BLaER1 treated with 17β-estradiol and CSF1 and Interleukin-3, amounts not matched to agents 10 nM and 100 nM (cell line): ENCODE data around the gene ING1.
"Not testable (repeated sequence)": the region's sequence is repeated elsewhere in the genome, so short reads cannot be mapped to it uniquely, and the experiment has no call there.

Experiments used
- H3K27ac ChIP-seq, 11 experiments: shearing (Covaris generic); formaldehyde crosslinking; 2 replicates each; pipeline ENCODE4 v1.8.1; 2022
- H3K27me3 ChIP-seq, 11 experiments: shearing (Covaris generic); formaldehyde crosslinking; 2 replicates each; pipeline ENCODE4 v1.8.1; 2022
- H3K36me3 ChIP-seq, 11 experiments: shearing (Covaris generic); formaldehyde crosslinking; 2 replicates each; pipeline ENCODE4 v1.8.1; 2022
- H3K4me1 ChIP-seq, 10 experiments: shearing (Covaris generic); formaldehyde crosslinking; 2 replicates each; pipeline ENCODE4 v1.8.1; 2022
- H3K4me2 ChIP-seq, 11 experiments: shearing (Covaris generic); formaldehyde crosslinking; 2 replicates each; pipeline ENCODE4 v1.8.1; 2022
- H3K4me3 ChIP-seq, 10 experiments: shearing (Covaris generic); formaldehyde crosslinking; 2 replicates each; pipeline ENCODE4 v1.8.1; 2022
- H3K9ac ChIP-seq, 11 experiments: shearing (Covaris generic); formaldehyde crosslinking; 2 replicates each; pipeline ENCODE4 v1.8.1; 2022
- H3K9me3 ChIP-seq, 11 experiments: shearing (Covaris generic); formaldehyde crosslinking; replicated peaks in 1 of 11; 2 replicates each; pipeline ENCODE4 v1.8.1; 2022
- H4K20me1 ChIP-seq, 11 experiments: shearing (Covaris generic); formaldehyde crosslinking; 2 replicates each; pipeline ENCODE4 v1.8.1; 2022
- Cebpa-rat ChIP-seq, 11 experiments: shearing (Covaris generic); IDR thresholded peaks; 2 replicates each; pipeline ENCODE4 v1.8.1; 2022

The ING1 gene

GRCh38 chr13:110713642-110713952 is at the start of gene ING1:
Gene ING1 (plus strand): TSS chr13:110713700. CDS start chr13:110714150, 450 bp downstream.
- peak within 1 kb of the TSS; percentile 90 to 99 (median 96) for H3K9ac ChIP-seq
- peaks cover 0 to under 1% (median 0%) of the 10 kb centered on the region in 11 experiments; a peak in 1 of 22 replicates for H3K36me3 ChIP-seq
- H3K27ac ChIP-seq = peak within 1 kb of the TSS; percentile 92 to 99 (median 98)
- H3K4me1 ChIP-seq = peaks cover 27 to 46% (median 37%) of the 10 kb centered on the region in 10 experiments
- peaks cover 22 to 44% (median 29%) of the 10 kb centered on the region in 11 experiments; a peak in 21 of 22 replicates for H4K20me1 ChIP-seq
- H3K4me2 ChIP-seq = peak within 1 kb of the TSS; percentile 86 to 97 (median 92)
- no peaks in the 10 kb centered on the region for H3K9me3 ChIP-seq
- no peak for TF ChIP-seq Cebpa-rat (IDR thresholded peaks at IDR 0.05)
- peak within 1 kb of the TSS; percentile 88 to 100 (median 98) for H3K4me3 ChIP-seq
- no peaks in the 10 kb centered on the region for H3K27me3 ChIP-seq

GRCh38 chr13:110664041-110664440 is 49.5 kb upstream of the ING1 start:
- H3K27me3 ChIP-seq = no peaks in the 10 kb centered on the region
- TF ChIP-seq Cebpa-rat (IDR thresholded peaks at IDR 0.05) = no peak
- no peak overlapping the region for H3K4me3 ChIP-seq
- no peak overlapping the region for H3K4me2 ChIP-seq
- peaks cover 0 to 12% (median 0%) of the 10 kb centered on the region in 11 experiments; a peak in 4 of 22 replicates for H4K20me1 ChIP-seq
- H3K4me1 ChIP-seq = peaks cover 0 to 13% (median 3%) of the 10 kb centered on the region in 10 experiments; a peak in 14 of 20 replicates
- peaks cover 86 to 100% (median 99%) of the 10 kb centered on the region in 11 experiments for H3K36me3 ChIP-seq
- no peak overlapping the region for H3K9ac ChIP-seq
- peaks cover 23 to 46% (median 43%) of the 10 kb centered on the region in 11 experiments for H3K9me3 ChIP-seq
- H3K27ac ChIP-seq = no peak overlapping the region

GRCh38 chr13:110664673-110665072 is 48.8 kb upstream of the ING1 start:
- Histone ChIP-seq H4K20me1 (peaks cover 0 to 12% (median 0%) of the 10 kb centered on the region in 11 experiments; a peak in 3 of 22 replicates), H3K27ac (no peak overlapping the region), H3K4me2 (no peak overlapping the region), H3K9me3 (peaks cover 23 to 41% (median 39%) of the 10 kb centered on the region in 11 experiments), H3K36me3 (peaks cover 91 to 100% (median 99%) of the 10 kb centered on the region in 11 experiments), H3K27me3 (no peaks in the 10 kb centered on the region), H3K4me1 (peaks cover 0 to 11% (median 0%) of the 10 kb centered on the region in 10 experiments; a peak in 1 of 20 replicates), H3K4me3 (no peak overlapping the region), H3K9ac (no peak overlapping the region)
- TF ChIP-seq Cebpa-rat (IDR thresholded peaks at IDR 0.05) = no peak

GRCh38 chr13:110665491-110666254 is 47.8 kb upstream of the ING1 start:
- Histone ChIP-seq H3K36me3 (peaks cover 90 to 100% (median 97%) of the 10 kb centered on the region in 11 experiments), H3K27ac (peak overlapping the region in 2 of 11 experiments; percentile 16 to 32; a peak in 2 of 22 replicates), H3K4me1 (peaks cover 0 to 11% (median 0%) of the 10 kb centered on the region in 10 experiments; a peak in 1 of 20 replicates), H3K4me2 (no peak overlapping the region), H4K20me1 (peaks cover 0 to 12% (median 0%) of the 10 kb centered on the region in 11 experiments; a peak in 3 of 22 replicates), H3K27me3 (no peaks in the 10 kb centered on the region), H3K9me3 (peaks cover 16 to 37% (median 29%) of the 10 kb centered on the region in 11 experiments), H3K9ac (no peak overlapping the region), H3K4me3 (no peak overlapping the region)
- TF ChIP-seq Cebpa-rat (IDR thresholded peaks at IDR 0.05) = no peak

- Histone ChIP-seq H4K20me1 (peaks cover 0 to 12% (median 0%) of the 10 kb centered on the region in 11 experiments; a peak in 3 of 22 replicates), H3K27me3 (no peaks in the 10 kb centered on the region), H3K4me2 (no peak overlapping the region), H3K9me3 (peaks cover 11 to 32% (median 24%) of the 10 kb centered on the region in 11 experiments), H3K27ac (peak overlapping the region in 2 of 11 experiments; percentile 16 to 32; a peak in 2 of 22 replicates), H3K9ac (no peak overlapping the region), H3K4me1 (peaks cover 0 to 11% (median 0%) of the 10 kb centered on the region in 10 experiments; a peak in 1 of 20 replicates), H3K4me3 (no peak overlapping the region), H3K36me3 (peaks cover 86 to 99% (median 96%) of the 10 kb centered on the region in 11 experiments)
- no peak for TF ChIP-seq Cebpa-rat (IDR thresholded peaks at IDR 0.05)
Measured at GRCh38 chr13:110666255-110666533, 47.3 kb upstream of the ING1 start.

- H3K36me3 ChIP-seq = peaks cover 57 to 77% (median 70%) of the 10 kb centered on the region in 11 experiments
- no peak overlapping the region for H3K4me2 ChIP-seq
- TF ChIP-seq Cebpa-rat (IDR thresholded peaks at IDR 0.05) = no peak
- no peak overlapping the region for H3K9ac ChIP-seq
- H3K4me3 ChIP-seq = no peak overlapping the region
- H3K4me1 ChIP-seq = peaks cover 0 to 11% (median 0%) of the 10 kb centered on the region in 10 experiments; a peak in 1 of 20 replicates
- H3K9me3 ChIP-seq = peaks cover 0 to 11% (median under 1%) of the 10 kb centered on the region in 11 experiments; a peak in 14 of 22 replicates
- H3K27ac ChIP-seq = no peak overlapping the region
- H3K27me3 ChIP-seq = no peaks in the 10 kb centered on the region
- peaks cover 0 to 12% (median 0%) of the 10 kb centered on the region in 11 experiments; a peak in 3 of 22 replicates for H4K20me1 ChIP-seq
Measured at GRCh38 chr13:110669036-110669435, 44.5 kb upstream of the ING1 start.

- H3K36me3 ChIP-seq = peaks cover 55 to 75% (median 68%) of the 10 kb centered on the region in 11 experiments
- peaks cover 0 to 11% (median 0%) of the 10 kb centered on the region in 10 experiments; a peak in 1 of 20 replicates for H3K4me1 ChIP-seq
- H3K4me3 ChIP-seq, H3K27ac ChIP-seq, H3K9ac ChIP-seq, H3K4me2 ChIP-seq, H3K27me3 ChIP-seq: not testable (repeated sequence)
- H4K20me1 ChIP-seq = peaks cover 0 to 12% (median 0%) of the 10 kb centered on the region in 11 experiments; a peak in 3 of 22 replicates
- peaks cover 5 to 17% (median 7%) of the 10 kb centered on the region in 11 experiments; a peak in 16 of 22 replicates for H3K9me3 ChIP-seq
Measured at GRCh38 chr13:110669814-110670213, 43.7 kb upstream of the ING1 start.

- H3K4me1 ChIP-seq = peaks cover 28 to 48% (median 38%) of the 10 kb centered on the region in 10 experiments
- peaks cover 21 to 45% (median 34%) of the 10 kb centered on the region in 11 experiments for H3K36me3 ChIP-seq
- H3K4me2 ChIP-seq = peak overlapping the region; percentile 85 to 96 (median 89)
- TF ChIP-seq Cebpa-rat (IDR thresholded peaks at IDR 0.05) = no peak
- peaks cover 5 to 8% (median 7%) of the 10 kb centered on the region in 11 experiments; a peak in 15 of 22 replicates for H3K9me3 ChIP-seq
- no peaks in the 10 kb centered on the region for H3K27me3 ChIP-seq
- peaks cover 0 to 52% (median 33%) of the 10 kb centered on the region in 11 experiments; a peak in 17 of 22 replicates for H4K20me1 ChIP-seq
- peak overlapping the region; percentile 11 to 47 (median 28); a peak in 14 of 20 replicates for H3K4me3 ChIP-seq
- peak overlapping the region; percentile 37 to 87 (median 73); a peak in 20 of 22 replicates for H3K27ac ChIP-seq
- H3K9ac ChIP-seq = peak overlapping the region; percentile 38 to 76 (median 65); a peak in 21 of 22 replicates
Measured at GRCh38 chr13:110676595-110677587, 36.6 kb upstream of the ING1 start.
